ENCODE data around the gene ABCG1. TPM values are rescaled to one million over a fixed set of nuclear protein-coding genes. Genes with fewer than 3 reads are reported as not detected.

Gene ABCG1
- total and polyA plus RNA-seq, 7 donors: 6.0 to 19.3 (median 11.6) TPM

DNA sequence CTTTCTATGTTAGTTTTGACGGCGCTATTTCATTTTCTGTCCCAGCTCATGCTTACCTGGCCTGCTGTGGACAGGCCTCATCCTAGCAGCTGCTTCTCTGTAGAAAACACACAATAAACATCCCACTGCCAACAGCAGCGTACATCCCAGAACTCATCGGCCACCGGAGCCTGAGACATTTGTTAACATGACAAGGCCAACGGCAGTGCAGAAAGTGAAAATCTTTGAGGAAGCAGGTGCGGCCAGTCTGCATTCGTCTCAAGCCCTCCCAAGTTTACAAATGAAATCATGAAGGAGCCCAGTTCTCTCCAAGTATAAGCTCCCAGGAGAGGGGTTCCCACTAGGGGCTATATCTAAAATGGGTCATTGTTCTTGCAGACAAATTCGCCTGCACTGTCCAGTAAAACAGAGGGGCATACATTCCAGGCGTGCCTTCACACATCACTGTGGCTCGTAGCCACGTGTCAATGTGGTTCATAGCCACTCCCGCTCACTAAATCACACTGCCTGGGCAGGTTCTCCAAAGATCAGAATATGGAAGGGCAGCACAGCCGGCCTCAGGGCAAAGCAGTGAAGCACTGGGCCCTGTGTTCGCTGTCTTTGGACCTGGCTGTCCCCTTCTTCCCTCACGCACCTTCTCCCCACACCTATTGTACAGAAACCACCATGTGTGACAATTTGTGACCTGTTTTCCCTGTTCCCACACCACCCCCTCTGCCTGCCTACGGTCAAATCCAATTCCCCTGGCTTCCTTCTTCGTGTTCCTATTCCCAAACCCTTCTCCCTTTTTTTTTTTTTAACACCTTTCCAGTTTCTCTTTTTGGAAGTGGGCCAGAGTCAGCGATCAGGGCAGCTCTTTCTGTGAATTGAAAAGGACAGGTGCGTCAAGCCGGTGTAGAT lies 27.0 kb upstream of the ABCG1 start:
- Histone ChIP-seq H3K36me3 (no peaks in the 10 kb centered on the region), H3K4me1 (peaks cover 0 to 4% (median 0%) of the 10 kb centered on the region in 4 donors), H3K9me3 (no peaks in the 10 kb centered on the region), H3K27ac (no peak overlapping the region), H3K27me3 (no peaks in the 10 kb centered on the region), H3K4me3 (no peak overlapping the region)
- intact Hi-C loops (cut with DNase I): no loop called here
- 65 to 71% methylated on average over 21 of the region's 21 CpGs for WGBS, 2 donors
- no peak for DNase-seq
- TF ChIP-seq EP300 (IDR thresholded peaks at IDR 0.05) (no peak), POLR2A (IDR thresholded peaks at IDR 0.05) (no peak), POLR2AphosphoS5 (IDR thresholded peaks at IDR 0.05) (no peak)
- TF ChIP-seq, protein P1, sequence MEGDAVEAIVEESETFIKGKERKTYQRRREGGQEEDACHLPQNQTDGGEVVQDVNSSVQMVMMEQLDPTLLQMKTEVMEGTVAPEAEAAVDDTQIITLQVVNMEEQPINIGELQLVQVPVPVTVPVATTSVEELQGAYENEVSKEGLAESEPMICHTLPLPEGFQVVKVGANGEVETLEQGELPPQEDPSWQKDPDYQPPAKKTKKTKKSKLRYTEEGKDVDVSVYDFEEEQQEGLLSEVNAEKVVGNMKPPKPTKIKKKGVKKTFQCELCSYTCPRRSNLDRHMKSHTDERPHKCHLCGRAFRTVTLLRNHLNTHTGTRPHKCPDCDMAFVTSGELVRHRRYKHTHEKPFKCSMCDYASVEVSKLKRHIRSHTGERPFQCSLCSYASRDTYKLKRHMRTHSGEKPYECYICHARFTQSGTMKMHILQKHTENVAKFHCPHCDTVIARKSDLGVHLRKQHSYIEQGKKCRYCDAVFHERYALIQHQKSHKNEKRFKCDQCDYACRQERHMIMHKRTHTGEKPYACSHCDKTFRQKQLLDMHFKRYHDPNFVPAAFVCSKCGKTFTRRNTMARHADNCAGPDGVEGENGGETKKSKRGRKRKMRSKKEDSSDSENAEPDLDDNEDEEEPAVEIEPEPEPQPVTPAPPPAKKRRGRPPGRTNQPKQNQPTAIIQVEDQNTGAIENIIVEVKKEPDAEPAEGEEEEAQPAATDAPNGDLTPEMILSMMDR (IDR thresholded peaks at IDR 0.05): no peak

DNA sequence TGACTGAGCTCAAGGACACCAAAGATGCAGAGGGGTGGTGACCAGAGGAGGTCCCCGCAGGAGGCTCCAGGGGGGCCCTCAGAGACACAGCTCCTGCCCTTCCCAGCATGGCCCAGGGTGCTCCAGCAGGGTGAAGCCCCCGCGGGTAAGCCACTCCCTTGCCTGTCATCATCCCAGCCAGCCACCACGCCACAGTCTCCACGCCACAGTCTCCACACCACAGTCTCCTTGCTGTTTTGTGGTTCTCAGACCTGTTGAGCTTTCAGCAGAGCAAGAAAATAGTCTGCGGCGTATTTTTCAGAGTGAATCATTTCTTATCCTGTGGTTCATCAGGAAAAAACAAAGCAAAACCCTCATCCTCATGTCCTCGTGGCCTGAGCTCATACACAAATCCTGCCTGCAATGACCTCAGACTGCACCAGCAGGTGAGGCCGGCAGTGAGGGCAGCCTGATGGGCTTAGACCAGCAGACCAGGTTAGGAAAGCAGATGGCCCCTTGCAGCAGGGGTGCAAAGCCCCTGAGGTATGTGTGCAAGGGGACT lies 25.7 kb upstream of the ABCG1 start:
- H3K4me3 ChIP-seq: no peak overlapping the region
- no peaks in the 10 kb centered on the region for H3K36me3 ChIP-seq
- no peak overlapping the region for H3K27ac ChIP-seq
- no peaks in the 10 kb centered on the region for H3K27me3 ChIP-seq
- no peak for TF ChIP-seq EP300 (IDR thresholded peaks at IDR 0.05)
- TF ChIP-seq, protein P1 (IDR thresholded peaks at IDR 0.05): no peak
- TF ChIP-seq POLR2AphosphoS5 (IDR thresholded peaks at IDR 0.05): no peak
- no peak for TF ChIP-seq POLR2A (IDR thresholded peaks at IDR 0.05)
- H3K9me3 ChIP-seq: no peaks in the 10 kb centered on the region
- intact Hi-C loops (cut with DNase I): no loop called here
- DNase-seq: no peak
- no peaks in the 10 kb centered on the region for H3K4me1 ChIP-seq
- 68 to 85% methylated on average over 9 of the region's 9 CpGs for WGBS, 2 donors

DNA sequence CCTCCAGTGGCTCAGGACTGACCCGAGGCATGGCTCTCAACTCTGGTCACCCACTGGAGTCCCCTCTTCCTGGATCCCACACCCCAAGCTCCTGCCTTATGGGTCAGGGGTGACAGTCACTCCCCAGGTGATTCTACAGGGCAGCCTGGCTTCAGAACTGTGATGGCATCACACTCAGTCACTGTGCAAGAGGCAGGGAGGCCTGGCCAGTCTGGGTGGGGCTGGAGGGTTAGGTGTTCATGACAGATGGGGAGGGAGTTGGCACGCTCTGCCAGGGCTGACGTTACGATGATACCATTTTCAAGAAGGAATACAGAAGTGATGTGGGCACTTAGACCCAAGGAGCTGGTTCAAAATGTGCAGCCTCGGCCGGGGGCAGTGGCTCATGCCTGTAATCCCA lies 25.2 kb upstream of the ABCG1 start:
- H3K4me1 ChIP-seq: no peaks in the 10 kb centered on the region
- H3K4me3 ChIP-seq: no peak overlapping the region
- H3K36me3 ChIP-seq: no peaks in the 10 kb centered on the region
- H3K27ac ChIP-seq: no peak overlapping the region
- no peaks in the 10 kb centered on the region for H3K9me3 ChIP-seq
- WGBS, 2 donors: 81 to 92% methylated on average over 6 of the region's 6 CpGs
- intact Hi-C loops (cut with DNase I): no loop called here
- no peak for TF ChIP-seq EP300 (IDR thresholded peaks at IDR 0.05)
- H3K27me3 ChIP-seq: no peaks in the 10 kb centered on the region
- DNase-seq: no peak

DNA sequence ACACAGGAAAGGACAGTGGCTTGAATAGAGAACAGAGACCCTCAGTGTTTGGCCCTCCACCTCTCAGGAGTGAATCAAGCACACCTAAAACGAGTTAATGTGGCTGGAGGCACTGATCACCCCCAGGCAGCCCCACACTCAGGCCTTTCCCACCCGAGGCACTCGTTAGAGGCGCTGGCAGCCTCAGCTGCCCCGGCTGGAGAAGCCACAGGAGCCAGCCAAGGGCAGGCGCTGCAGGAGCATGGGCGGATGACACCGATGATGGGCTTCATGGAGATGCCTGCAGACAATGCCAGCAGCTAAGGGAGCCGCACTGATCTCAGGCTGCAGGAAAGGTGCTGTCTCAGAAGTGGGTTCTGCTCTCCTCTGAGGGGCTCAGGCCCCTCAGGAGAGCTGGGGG lies 24.1 kb upstream of the ABCG1 start:
- TF ChIP-seq POLR2AphosphoS5 (IDR thresholded peaks at IDR 0.05) (no peak), EP300 (IDR thresholded peaks at IDR 0.05) (no peak), POLR2A (IDR thresholded peaks at IDR 0.05) (no peak)
- TF ChIP-seq, protein P1 (IDR thresholded peaks at IDR 0.05): no peak
- 91 to 92% methylated on average over 9 of the region's 9 CpGs for WGBS, 2 donors
- no peak overlapping the region for H3K4me3 ChIP-seq
- intact Hi-C loops (cut with DNase I): no loop called here
- H3K4me1 ChIP-seq: no peaks in the 10 kb centered on the region
- no peak overlapping the region for H3K27ac ChIP-seq
- no peaks in the 10 kb centered on the region for H3K27me3 ChIP-seq
- H3K36me3 ChIP-seq: no peaks in the 10 kb centered on the region
- DNase-seq: no peak
- no peaks in the 10 kb centered on the region for H3K9me3 ChIP-seq

DNA sequence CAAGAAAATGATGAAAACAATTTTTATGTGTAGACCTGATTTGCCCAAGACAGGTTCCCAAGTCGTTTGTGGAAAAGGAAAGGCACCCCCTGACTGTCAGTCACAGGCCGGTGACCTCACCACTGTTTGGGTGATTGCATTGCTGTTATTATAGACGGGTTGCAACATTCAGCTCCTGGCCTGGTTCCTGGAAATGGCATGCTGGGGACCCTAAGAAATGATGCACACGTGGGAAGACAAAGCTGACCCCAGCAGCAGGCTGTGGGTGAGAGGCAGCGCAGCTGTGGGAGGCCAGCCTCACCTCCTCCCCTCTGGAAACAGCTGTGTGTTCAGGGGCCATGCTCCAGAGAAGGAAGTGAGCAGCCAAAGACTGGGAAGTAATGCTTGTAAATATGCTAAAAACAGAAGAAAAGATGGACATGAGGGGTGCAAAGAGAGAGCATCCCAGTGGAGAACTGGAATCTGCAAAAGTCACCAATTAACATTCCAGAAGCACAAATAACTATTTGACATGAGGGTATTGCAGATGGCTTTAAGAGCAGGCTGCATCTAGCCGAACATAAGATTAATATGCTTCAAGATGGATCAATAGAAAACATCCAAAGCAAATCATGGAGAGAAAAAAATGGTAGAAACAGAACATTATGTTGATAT lies 23.4 kb upstream of the ABCG1 start:
- Histone ChIP-seq H3K36me3 (no peaks in the 10 kb centered on the region), H3K27ac (no peak overlapping the region), H3K4me3 (no peak overlapping the region), H3K4me1 (no peaks in the 10 kb centered on the region), H3K9me3 (no peaks in the 10 kb centered on the region), H3K27me3 (no peaks in the 10 kb centered on the region)
- whole genome bisulfite sequencing, 2 donors: 63 to 71% methylated on average over 6 of the region's 6 CpGs
- intact Hi-C loops (cut with DNase I): no loop called here
- DNase-seq: no peak
- TF ChIP-seq, protein P1 (IDR thresholded peaks at IDR 0.05): no peak
- TF ChIP-seq POLR2AphosphoS5 (IDR thresholded peaks at IDR 0.05): peak in 1 of 4 donors; percentile 13
- no peak for TF ChIP-seq EP300 (IDR thresholded peaks at IDR 0.05)
- TF ChIP-seq POLR2A (IDR thresholded peaks at IDR 0.05): no peak
